Stimulated activated naive CD4-positive, alpha-beta T cell (primary cell): ENCODE results near the gene TGFB1.
"Not testable (repeated sequence)": the region's sequence is repeated elsewhere in the genome, so short reads cannot be mapped to it uniquely, and the experiment has no call there.

Experiments
- DNase-seq, 6 experiments: peaks; one replicate each; lab custom pipeline; 2025; lab: John Stamatoyannopoulos, UW

Gene TGFB1

DNA sequence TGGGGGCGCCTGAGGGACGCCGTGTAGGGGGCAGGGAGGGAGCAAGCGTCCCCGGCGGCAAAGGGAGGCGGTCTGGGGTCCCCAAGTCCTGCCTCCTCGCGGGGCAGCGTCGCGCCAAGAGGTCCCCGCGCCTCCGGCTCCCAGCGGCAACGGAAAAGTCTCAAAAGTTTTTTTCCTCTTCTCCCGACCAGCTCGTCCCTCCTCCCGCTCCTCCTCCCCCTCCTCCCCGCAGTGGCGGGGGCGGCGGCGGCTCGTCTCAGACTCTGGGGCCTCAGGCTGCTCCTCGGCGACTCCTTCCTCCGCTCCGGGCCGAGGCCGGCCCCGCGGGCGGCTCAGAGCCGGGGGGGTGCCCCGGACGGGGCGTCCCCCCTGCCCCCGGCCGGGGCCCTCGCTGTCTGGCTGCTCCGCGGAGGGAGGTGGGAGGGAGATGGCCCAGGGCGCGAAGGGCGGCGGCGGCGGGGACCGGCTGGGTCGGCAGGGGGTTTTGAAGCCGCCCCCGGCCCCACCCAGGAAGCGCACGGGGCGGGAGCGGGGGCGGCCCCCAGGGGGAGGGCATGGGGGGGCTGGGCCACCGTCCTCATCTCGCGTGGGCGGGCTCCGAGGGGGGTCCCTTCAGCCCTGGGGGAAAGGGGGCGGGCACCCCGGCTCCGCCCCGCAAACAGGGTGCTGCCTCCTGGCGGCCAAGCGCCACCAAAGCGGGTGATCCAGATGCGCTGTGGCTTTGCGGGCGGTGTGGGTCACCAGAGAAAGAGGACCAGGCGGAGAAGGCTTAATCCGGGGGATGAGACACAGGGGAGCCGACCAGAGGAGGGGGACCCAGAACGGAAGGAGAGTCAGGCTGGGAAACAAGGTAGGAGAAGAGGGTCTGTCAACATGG lies at the start of gene TGFB1:
Gene TGFB1, minus strand, starts transcription at position 457 of the 877 bp plus-strand sequence. CDS start 878 bp downstream, outside the sequence.
- peak; percentile 90 to 94 (median 94) for DNase-seq

DNA sequence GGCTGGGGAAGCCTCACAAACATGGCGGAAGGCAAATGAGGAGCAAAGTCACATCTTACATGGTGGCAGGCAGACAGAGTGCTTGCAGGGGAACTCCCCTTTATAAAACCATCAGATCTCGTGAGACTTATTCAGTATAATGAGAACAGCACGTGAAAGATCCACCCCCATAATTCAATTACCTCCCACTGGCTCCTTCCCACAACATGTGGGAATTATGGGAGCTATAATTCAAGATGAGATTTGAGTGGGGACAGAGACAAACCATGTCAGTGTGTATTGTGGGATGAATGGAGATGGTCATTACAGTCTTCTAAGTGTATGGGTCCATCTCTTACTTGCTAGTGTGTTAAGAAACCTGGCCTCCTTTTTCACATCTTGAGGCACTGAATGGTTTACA lies 48.3 kb upstream of the TGFB1 start:
- DNase-seq, result no peak

DNA sequence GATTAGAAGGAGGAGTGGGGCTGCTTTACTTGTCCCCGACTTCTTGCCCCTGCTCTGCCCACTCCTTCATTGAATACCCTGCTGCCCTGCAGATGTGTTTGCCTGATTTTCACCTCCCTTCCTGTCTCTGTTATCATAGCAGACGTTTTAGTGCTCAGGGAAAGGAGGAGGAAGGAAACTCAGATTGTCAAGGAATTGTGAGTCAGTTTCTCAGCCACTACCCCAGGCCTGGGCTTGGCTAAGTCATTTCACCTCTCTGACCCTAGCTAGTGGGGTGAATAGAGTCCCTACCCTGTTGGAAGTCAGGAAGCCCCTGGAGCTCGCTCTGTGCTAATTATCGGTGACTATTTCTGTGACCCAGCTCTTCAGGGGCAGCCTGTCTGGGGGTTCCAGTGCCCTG lies 47.8 kb upstream of the TGFB1 start:
- DNase-seq, result no peak

DNA sequence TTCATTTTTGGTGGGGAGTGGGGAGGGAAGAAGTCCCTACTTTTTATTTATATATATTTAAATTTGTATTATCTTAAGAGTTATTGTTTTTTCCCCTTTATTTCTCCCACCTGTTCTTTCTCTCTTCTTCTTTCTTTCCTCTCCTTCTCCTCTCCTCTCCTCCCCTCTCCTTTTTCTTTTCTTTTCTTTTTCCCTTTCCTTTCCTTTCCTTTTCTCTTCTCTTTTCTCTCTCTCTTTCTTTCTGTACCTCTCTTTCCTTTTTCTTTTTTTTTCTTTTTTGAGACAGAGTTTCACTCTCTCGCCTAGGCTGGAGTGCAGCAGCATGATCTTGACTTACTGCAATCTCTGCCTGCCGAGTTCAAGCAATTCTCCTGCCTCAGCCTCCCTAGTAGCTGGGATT lies 45.8 kb upstream of the TGFB1 start:
- DNase-seq, result no peak

DNA sequence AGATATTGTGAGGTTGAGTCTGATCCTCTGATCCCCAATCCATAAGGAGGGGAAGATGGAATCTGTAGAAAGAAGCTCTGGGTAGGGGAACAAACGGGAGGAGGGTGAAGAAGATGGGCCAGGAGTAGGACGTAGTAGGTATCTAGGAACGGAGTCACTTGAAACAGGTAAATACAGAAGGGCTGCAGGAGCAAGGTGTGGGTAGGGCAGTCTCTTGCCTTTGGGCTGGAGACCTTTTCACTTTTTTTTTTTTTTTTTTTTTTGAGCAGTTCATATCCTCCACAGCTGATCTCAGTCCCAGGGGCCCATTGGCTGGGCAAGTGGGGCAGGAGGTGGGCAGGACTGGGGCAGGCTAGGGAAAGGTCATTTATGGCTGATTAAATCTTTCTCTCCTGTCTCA lies 45.4 kb upstream of the TGFB1 start:
- DNase-seq, result no peak

DNA sequence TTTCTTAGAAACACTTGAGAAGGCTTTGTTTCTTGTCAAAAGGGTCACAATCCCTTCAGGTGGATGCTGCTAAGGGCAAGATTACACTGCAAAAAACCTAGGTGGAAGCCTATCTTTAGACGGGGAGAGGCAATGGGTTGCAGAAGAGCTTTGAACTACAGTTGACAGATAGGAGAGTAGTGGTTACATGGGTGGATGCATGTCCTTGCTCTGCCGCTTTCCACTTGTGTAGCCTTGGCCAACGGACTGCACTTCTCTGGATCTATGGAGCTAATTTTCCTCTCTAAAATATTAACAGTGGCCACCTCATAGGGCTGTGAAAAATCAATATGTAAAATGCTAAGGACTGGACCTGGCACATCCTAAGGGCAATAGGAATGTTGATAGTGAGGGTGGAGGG lies 44.9 kb upstream of the TGFB1 start:
- DNase-seq, result no peak

DNA sequence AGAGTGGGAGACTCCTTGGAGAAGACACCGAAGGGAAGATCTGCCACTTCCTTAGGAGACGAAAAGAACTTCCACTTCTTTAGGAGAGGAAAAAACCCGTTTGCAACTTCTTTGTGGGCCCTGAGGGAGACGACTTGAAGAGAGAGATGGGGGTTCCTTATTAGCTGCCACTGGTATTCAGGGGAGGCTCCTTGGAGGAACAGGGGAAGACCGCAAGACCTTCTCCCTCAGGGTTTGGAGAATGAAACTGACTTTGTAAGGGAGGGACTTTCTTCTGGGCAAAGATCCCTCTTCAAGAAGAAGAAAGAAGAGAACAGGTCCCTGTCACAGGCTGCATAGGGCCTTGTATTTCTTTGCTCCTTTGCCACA lies 44.3 kb upstream of the TGFB1 start:
- no peak for DNase-seq

DNA sequence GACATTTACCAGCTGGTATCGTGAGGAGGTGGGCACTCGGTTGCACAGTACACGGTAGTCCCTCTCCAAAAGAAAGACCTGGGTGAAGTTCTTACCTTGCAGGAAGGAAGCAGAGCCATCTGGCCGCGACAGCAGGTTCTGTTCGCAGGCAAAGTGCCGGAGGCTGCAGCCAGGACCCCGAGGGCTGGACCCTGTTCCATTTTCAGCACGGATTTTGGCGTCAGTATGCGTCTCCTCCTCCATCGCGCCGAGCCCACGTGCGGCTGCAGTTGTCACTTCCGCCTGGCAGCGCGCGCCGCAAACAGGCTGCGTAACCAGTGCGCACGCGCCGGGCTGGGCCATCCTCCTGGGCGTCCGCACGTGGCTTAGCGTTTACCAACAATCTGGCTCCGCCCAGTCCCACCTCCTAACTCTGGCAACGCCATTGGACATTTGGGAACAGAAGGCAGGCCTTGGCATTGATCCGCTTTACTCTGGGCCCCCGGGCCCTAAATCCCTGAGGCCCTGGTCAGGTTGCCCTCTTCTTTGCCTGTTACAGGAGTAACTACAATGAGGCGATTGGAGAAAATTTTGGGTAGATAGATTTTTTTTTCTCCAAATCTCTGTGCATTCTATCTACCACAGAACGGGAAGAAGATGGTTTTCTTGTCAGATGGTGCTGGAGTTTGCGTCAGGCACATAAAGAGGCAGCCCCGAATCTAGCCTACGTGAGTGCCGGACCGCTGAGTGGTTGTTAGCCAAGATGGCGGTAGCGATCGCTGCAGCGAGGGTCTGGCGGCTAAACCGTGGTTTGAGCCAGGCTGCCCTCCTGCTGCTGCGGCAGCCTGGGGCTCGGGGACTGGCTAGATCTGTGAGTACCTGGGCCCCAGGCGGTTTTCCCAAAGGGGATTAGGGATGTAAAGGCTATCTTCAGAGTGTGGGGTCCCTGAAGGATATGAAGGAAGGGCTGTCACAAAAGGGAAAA lies 43.6 kb upstream of the TGFB1 start, which contains the start of the genes BCKDHA and EXOSC5:
Gene BCKDHA, plus strand, starts transcription at position 733 of the 964 bp plus-strand sequence. Its CDS starts 10 bp downstream, at position 743.
Gene EXOSC5, minus strand, starts transcription at position 274 of the 964 bp plus-strand sequence. Its CDS starts 31 bp downstream, at position 243.
- peak; percentile 92 to 99 (median 99) for DNase-seq

DNA sequence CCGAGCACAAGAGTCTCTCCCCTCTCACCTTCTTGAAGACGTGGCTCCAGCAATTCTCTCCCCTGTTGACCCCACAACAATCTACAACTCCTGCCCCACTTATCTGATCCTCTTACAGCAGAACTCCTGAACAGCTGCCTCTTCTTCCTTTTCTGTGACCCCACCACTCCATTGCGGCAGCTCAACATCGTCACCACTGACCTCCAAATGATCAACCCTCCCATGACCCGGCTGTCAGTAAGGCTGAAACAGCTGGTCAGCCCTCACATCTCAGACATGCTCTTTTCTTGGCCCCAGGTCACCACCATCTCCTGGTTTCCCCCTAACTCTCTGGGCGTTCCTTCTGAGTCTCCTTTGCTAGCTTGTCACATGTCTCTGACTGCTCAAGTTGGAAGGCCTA lies 41.6 kb upstream of the TGFB1 start:
- DNase-seq, result no peak

DNA sequence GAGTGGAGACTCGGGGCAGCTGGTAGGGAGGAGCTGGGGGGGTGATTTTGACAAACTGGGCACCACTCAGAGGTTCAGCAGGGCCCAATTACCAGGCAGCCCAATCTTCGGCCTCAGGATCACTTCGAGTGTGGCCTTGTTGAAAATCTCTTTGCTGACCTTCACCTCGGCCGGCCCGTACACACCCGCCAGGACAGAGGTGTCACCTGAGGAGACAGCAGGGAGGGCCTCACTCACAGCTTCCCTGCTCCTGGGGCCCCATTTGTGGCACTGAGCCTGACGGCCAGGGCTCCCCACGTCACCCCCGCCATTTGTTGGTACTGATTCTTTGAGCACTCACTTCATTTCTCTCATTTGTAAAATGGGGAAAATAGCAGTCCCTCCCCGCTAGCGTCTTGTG lies 39.1 kb upstream of the TGFB1 start:
- DNase-seq, result no peak

DNA sequence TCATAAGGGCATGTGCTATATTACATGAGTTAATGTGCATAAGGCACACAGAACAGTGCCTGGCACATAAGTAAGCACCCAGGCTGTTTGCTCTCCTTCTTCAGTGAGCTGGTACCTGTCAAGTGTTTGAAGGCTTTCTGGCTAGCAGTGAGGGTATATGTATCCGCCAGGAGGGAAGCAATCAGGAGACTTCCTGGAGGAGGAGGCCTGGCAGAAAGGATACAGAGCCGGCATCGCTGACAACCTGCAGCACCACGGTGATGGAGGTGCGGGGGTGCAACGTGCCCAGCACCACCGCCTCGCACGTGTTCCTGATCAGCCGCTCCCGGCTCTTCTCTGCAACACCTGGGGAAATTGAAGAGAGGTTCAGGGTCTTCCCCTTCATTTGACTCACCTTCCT lies 37.9 kb upstream of the TGFB1 start:
- no peak for DNase-seq

DNA sequence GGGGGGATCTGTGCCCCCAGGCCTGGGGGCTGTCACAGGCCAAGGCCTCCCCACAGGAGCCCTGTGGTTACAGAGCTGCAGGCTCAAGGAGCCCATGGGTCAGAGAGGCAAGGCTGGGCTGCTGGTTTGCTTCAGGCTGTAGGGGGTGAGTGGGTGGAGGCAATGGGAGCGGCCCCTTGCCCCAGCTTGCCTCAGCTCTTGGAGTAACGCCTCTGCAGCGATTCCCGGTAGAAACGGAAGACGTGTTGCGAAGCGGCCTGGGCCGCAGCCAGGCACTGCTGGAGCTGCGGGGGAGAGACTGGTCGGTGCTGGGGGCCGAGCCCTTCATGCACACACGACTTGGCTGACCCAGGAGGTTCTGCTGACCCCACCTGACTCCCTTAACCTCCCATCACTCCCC lies 32.7 kb upstream of the TGFB1 start:
- no peak for DNase-seq

DNA sequence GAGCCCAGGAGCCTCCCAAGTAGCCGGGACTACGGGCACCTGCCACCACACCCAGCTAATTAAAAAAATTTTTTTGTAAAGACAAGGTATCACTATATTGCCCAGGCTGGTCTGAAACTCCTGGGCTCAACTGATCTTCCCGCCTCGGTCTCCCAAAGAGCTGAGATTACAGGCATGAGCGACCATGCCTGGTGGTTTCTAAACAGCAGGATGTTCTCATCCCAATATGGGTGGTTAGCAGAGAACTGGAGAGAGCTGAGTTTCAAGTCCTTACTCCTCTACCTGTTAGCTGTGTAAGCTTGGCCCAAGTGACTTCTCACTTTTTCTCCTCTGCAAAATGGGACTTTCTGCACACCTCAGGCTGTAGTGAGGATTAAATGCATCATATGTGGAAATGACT lies 30.6 kb upstream of the TGFB1 start:
- DNase-seq, result no peak

DNA sequence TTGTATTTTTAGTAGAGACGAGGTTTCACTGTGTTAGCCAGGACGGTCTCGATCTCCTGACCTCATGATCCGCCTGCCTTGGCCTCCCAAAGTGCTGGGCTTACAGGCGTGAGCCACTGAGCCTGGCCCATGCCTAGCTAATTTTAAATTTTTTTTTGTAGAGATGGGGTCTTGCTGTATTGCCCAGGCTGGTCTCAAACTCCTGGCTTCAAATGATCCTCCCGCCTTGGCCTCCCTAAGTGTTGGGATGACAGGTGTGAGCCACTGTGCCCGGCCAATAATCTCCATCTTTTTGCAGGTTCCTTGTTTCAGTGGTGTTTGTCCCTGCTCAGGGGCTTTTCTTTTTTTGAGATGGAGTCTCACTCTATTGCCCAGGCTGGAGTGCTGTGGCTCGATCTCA lies 27.8 kb upstream of the TGFB1 start:
- DNase-seq, result not testable (repeated sequence)

DNA sequence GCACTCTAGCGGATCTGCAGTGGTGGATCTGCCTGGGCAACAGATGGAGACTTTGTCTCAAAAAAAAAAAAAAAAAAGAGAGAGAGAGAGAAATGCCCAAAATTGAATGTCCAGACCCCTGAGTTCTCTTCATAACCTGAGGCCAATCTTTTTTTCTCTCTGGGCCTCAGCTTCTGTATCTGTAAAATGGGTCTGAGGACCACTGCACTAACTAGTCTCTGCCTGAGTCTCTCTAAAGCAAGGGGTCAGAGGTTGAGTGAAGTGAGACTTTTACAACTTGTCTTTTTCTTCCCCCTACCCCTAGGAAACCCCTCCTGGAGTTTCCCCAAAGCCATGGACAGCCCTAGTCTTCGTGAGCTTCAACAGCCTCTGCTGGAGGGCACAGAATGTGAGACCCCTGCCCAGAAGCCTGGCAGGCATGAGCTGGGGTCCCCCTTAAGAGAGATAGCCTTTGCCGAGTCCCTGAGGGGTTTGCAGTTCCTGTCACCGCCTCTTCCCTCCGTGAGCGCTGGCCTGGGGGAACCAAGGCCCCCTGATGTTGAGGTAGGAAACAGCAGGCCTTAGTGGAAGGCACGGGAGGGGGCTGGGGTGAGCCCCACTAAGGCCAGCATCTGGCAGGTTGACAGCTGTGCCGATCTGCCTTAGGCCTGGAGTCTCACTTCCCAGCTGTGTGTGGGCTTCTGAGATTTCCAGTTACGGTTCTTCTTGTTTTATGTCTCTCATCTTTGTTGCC lies 24.4 kb upstream of the TGFB1 start:
- DNase-seq, result peak in 1 of 6 experiments; percentile 17

DNA sequence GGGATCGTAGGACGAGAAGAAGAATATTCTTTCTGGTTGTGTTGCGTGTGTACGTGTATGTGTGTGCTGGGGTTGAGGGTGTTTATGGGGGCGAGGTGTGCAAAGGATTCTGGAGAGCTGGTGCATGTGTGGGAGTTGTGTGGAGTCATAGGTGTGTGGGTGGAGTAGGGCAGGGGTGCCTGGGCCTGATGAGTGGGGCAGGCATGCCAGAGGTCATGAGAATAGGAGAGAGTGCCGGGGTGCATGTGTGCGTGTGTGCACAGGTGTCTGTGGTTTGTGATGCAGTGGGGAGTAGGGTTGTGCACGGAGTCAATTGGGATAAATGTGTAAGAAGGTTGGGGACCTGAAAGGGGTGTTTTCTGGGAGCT lies 23.3 kb upstream of the TGFB1 start:
- no peak for DNase-seq

DNA sequence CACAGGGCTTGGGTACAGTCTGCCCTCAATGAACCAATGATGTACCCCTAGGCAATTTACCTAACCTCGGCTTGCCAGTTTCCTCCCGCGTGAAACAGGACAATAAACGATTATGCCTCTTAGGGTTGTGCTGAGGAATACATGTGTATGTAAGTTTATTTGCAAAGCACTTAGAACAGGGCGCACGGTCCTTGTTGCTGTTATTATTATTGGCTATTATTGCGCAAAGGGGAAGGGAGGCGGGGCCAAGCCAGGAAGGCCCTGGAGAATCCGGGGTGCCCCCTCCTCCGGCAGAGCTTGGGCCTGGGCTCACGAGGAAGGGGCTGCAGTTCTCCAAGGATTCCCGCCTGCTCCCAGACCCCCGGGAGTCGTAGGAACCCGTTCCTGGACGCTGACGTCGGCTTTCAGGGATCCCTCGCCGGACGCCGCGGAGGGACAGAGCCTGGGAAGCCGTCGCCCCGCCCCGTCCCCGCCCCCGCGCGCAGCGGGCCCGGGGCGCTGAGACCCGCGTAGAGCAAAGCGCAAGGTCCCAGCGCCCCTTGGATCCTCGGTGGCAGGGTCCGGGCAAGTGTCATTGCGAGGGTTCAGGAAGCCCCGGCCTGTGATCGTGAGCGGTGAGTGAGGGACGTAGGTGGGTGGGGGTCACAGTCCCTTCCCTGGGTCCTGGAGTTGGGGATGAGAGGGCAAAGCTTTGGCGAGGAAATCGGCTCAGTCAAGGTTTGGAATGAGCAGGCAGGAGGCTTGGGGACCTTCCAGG lies 22.7 kb upstream of the TGFB1 start, which contains the start of gene TMEM91:
Gene TMEM91, plus strand, starts transcription at position 293 of the 757 bp plus-strand sequence. CDS start 1,777 bp downstream, outside the sequence.
- DNase-seq, result peak in 2 of 6 experiments; percentile 16 to 17

DNA sequence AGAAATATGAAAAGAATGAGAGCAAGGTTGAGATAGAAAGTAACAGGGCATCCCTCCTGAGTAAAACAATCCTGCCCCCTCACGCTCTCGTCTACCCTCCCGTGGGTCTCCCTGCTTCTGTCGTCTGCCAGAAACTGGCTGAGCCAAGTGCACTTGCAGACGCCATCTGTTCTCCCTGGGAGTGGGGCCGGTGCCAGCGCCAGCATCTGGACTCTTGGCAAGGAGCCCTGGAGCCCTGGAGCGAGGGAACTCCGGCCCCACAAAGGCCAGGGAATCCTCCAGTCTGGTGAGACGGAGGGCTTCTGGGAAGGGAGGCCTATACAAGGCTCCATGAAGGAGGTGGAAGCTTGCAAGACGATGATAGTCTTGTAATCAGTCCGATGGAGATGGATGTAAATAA lies 20.3 kb upstream of the TGFB1 start:
- DNase-seq, result no peak

DNA sequence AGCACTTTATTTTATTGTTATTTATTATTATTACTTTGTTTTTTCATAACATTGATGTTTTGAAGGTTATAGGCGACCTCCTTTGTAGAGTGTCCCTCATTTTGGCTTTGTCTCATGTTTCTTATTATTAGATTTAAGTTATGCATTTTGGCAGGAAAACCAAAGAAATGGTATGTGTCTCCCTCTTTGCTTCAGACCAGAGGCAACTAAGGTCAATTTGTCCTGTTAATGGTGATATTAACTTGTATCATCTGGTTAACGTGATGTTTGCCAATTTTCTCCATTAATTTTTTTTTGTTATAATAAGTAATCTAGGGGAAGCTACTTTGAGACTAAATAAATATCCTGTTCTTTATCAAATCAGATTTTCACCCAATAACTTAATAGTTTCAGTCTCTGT lies 18.8 kb upstream of the TGFB1 start:
- no peak for DNase-seq

DNA sequence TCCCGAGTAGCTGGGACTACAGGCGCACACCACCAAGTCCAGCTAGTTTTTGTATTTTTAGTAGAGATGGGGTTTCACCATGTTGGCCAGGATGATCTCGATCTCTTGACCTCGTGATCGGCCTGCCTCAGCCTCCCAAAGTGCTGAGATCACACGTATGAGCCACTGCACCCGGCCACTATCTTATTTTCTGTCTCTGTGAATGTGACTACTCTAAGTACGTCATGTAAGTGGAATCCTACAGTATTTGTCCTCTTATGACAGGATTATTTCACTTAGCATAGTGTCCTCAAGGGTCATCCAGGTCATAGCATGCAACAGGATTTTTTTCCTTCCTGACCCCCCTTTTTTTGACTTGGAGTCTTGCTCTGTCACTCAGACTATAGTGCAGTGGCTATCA lies 17.8 kb upstream of the TGFB1 start:
- no peak for DNase-seq

DNA sequence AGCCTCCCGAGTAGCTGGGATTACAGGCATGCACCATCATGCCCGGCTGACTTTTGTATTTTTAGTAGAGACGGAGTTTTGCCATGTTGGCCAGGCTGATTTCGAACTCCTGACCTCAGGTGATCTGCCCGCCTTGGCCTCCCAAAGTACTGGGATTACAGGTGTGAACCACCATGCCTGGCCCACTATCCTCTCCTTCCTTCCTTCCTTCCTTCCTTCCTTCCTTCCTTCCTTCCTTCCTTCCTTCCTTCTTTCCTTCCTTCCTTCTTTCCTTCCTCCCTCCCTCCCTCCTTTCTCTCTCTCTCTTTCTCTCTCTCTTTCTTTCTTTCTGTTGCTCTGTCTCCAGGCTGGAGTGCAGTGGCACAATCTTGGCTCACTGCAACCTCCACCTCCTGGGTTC lies 17.4 kb upstream of the TGFB1 start:
- not testable (repeated sequence) for DNase-seq
